ENCODE measurements around the gene RFTN1.

- TF ChIP-seq POLR2A (IDR thresholded peaks at IDR 0.05; ENCODE audit: low read length) (no peak), GATA1 (IDR thresholded peaks at IDR 0.05; ENCODE audit: low read depth, low read length) (no peak)
Observed at GRCh38 chr3:16375891-16376290, 137.6 kb downstream of the RFTN1 start.
